ENCODE data around the gene KIF13A. TPM values are rescaled to one million over a fixed set of nuclear protein-coding genes. Genes with fewer than 3 reads are reported as not detected.
A peak's percentile ranks its signal among the peaks of the same experiment; 100 is the strongest.

The KIF13A gene
- total RNA-seq, 4 donors from 2014 or later: 36.3 to 47.5 (median 38.1) TPM

GRCh38 chr6:17877895-17878440, 109.5 kb downstream of the KIF13A start:
- peak overlapping the region in 3 of 4 donors; percentile 10 to 32 (median 15) for H3K27ac ChIP-seq
- TF ChIP-seq POLR2A (IDR thresholded peaks at IDR 0.05) (no peak), POLR2AphosphoS5 (IDR thresholded peaks at IDR 0.05) (no peak)
- H3K9me3 ChIP-seq: no peaks in the 10 kb centered on the region
- H3K36me3 ChIP-seq: no peaks in the 10 kb centered on the region
- no peak overlapping the region for H3K4me3 ChIP-seq
- 84 to 91% methylated on average over 3 of the region's 3 CpGs for WGBS, 2 donors (ENCODE audit: low coverage in 1 of 2)
- DNase-seq: no peak
- peaks cover 0 to 7% (median 0%) of the 10 kb centered on the region in 4 donors for H3K4me1 ChIP-seq
- in situ Hi-C loops (cut with MboI; ENCODE audit: low pct_ligation_motif_present in 1 of 4, low pct_unique_long_range_greater_than_20kb in 1 of 4, low sequenced_read_pairs in 3 of 4) (no loop called here), intact Hi-C loops (cut with DNase I; ENCODE audit: low total_unique reads) (loop anchor here (10.0 kb wide), 1 partner anchor 47 kb away; no protein-coding TSS in a partner anchor)
- no peaks in the 10 kb centered on the region for H3K27me3 ChIP-seq

- TF ChIP-seq POLR2A (IDR thresholded peaks at IDR 0.05) (no peak), POLR2AphosphoS5 (IDR thresholded peaks at IDR 0.05) (no peak), CTCF (IDR thresholded peaks at IDR 0.05) (no peak), EP300 (IDR thresholded peaks at IDR 0.05; ENCODE audit: low read depth) (no peak)
- no peaks in the 10 kb centered on the region for H3K27me3 ChIP-seq
- WGBS, 2 donors (ENCODE audit: low coverage in 1 of 2): 76 to 77% methylated on average over 6 of the region's 6 CpGs
- peak overlapping the region; percentile 10 to 34 (median 24) for H3K27ac ChIP-seq
- no peaks in the 10 kb centered on the region for H3K9me3 ChIP-seq
- no peak for DNase-seq
- in situ Hi-C loops (cut with MboI; ENCODE audit: low pct_ligation_motif_present in 1 of 4, low pct_unique_long_range_greater_than_20kb in 1 of 4, low sequenced_read_pairs in 3 of 4) (no loop called here), intact Hi-C loops (cut with DNase I; ENCODE audit: low total_unique reads) (loop anchor here (10.0 kb wide), 1 partner anchor 47 kb away; no protein-coding TSS in a partner anchor)
- H3K36me3 ChIP-seq: no peaks in the 10 kb centered on the region
- no peak overlapping the region for H3K4me3 ChIP-seq
- H3K4me1 ChIP-seq: peaks cover 0 to 7% (median 0%) of the 10 kb centered on the region in 4 donors
These were observed 110.1 kb downstream of the KIF13A start for GRCh38 chr6:17877196-17877894.

- intact Hi-C loops (cut with DNase I; ENCODE audit: low total_unique reads) (loop anchor here (10.0 kb wide), 1 partner anchor 50 kb away; no protein-coding TSS in a partner anchor), in situ Hi-C loops (cut with MboI; ENCODE audit: low pct_ligation_motif_present in 1 of 4, low pct_unique_long_range_greater_than_20kb in 1 of 4, low sequenced_read_pairs in 3 of 4) (no loop called here)
- Histone ChIP-seq H3K4me1 (peaks cover 0 to 23% (median 0%) of the 10 kb centered on the region in 4 donors), H3K27ac (no peak overlapping the region), H3K27me3 (no peaks in the 10 kb centered on the region), H3K4me3 (no peak overlapping the region), H3K9me3 (no peaks in the 10 kb centered on the region), H3K36me3 (no peaks in the 10 kb centered on the region)
- no peak for TF ChIP-seq CTCF (IDR thresholded peaks at IDR 0.05)
- no peak for TF ChIP-seq EP300 (IDR thresholded peaks at IDR 0.05; ENCODE audit: low read depth)
- no peak for TF ChIP-seq POLR2A (IDR thresholded peaks at IDR 0.05)
- TF ChIP-seq POLR2AphosphoS5 (IDR thresholded peaks at IDR 0.05): no peak
- 75 to 100% methylated on average over 2 to 10 of the region's 10 CpGs for WGBS, 2 donors (ENCODE audit: low coverage in 1 of 2)
- no peak for DNase-seq
These were observed 112.7 kb downstream of the KIF13A start for GRCh38 chr6:17874753-17875152.

DNA sequence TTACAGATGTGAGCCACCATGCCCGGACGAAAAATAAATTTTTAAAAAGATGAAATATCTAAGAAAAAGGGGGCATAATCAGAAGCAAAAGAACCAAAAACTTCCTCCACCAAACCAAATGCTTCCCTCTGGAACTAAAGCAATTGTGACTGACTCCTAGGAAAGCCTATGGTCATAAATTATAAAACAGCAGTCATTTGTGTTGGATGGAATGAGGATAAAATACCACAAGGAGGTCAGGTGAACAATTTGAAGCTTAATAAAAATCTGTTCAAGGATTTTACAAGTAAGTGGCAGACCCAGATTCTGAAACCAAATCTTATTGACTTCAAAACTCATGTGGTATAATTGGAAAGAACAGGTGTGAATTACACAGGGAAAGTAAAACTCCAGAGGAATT, 114.5 kb downstream of the KIF13A start:
- intact Hi-C loops (cut with DNase I; ENCODE audit: low total_unique reads): loop anchor here (10.0 kb wide), 1 partner anchor 52 kb away; no protein-coding TSS in a partner anchor
- Histone ChIP-seq H3K27me3 (no peaks in the 10 kb centered on the region), H3K36me3 (no peaks in the 10 kb centered on the region), H3K4me3 (no peak overlapping the region), H3K4me1 (peaks cover 0 to 32% (median 3%) of the 10 kb centered on the region in 4 donors), H3K27ac (no peak overlapping the region), H3K9me3 (no peaks in the 10 kb centered on the region)
- in situ Hi-C loops (cut with MboI; ENCODE audit: low pct_ligation_motif_present in 1 of 4, low pct_unique_long_range_greater_than_20kb in 1 of 4, low sequenced_read_pairs in 3 of 4): no loop called here
- no peak for DNase-seq
- no peak for TF ChIP-seq POLR2AphosphoS5 (IDR thresholded peaks at IDR 0.05)
- TF ChIP-seq EP300 (IDR thresholded peaks at IDR 0.05; ENCODE audit: low read depth): no peak
- no peak for TF ChIP-seq CTCF (IDR thresholded peaks at IDR 0.05)
- TF ChIP-seq POLR2A (IDR thresholded peaks at IDR 0.05): no peak
- 92 to 94% methylated on average over 2 of the region's 2 CpGs for WGBS, 2 donors (ENCODE audit: low coverage in 1 of 2)
